Measurements from ENCODE around the gene ZBED6. TPM values are rescaled to one million over a fixed set of nuclear protein-coding genes. Genes with fewer than 3 reads are reported as not detected.

ZBED6 gene
- total and polyA plus RNA-seq, 2 experiments from 2014 or later = 3.1 to 8.6 TPM

GRCh38 chr1:203835476-203835875, 40.1 kb downstream of the ZBED6 start:
- Histone ChIP-seq H3K36me3 (peaks cover 77% of the 10 kb centered on the region), H3K4me1 (ENCODE audit: low read depth) (no peaks in the 10 kb centered on the region), H3K4me3 (no peak overlapping the region), H3K27ac (no peak overlapping the region), H3K27me3 (no peaks in the 10 kb centered on the region), H3K9me3 (ENCODE audit: low read depth) (no peaks in the 10 kb centered on the region)
- TF ChIP-seq CTCF (IDR thresholded peaks at IDR 0.05; ENCODE audit: low read depth, low read length) = no peak
- no peak for DNase-seq (ENCODE audit: low read depth in 1 of 2, low spot score in 1 of 2)

DNA sequence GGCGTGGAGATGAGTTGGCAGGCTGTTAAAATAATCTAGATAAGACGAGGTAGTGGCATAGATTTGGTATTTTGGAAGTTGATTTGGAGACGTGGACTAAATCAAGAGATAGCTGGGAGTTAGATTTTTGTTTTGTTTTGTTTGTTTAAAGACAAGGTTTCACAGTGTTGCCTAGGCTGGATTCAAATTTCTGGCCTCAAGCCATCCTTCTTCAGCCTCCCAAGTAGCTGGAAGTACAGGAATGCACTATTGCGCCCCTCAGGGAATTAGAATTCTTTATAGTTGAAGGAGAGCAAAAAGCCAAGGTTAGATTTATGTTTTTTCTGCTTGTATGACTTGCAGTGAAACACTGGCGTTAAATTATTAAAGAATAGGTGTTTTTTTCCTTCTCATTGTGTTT, 43.7 kb downstream of the ZBED6 start:
- Histone ChIP-seq H3K4me1 (ENCODE audit: low read depth) (no peaks in the 10 kb centered on the region), H3K27me3 (no peaks in the 10 kb centered on the region), H3K9me3 (ENCODE audit: low read depth) (no peaks in the 10 kb centered on the region), H3K36me3 (peaks cover 68% of the 10 kb centered on the region), H3K4me3 (no peak overlapping the region), H3K27ac (no peak overlapping the region)
- TF ChIP-seq CTCF (IDR thresholded peaks at IDR 0.05; ENCODE audit: low read depth, low read length) = no peak
- DNase-seq (ENCODE audit: low read depth in 1 of 2, low spot score in 1 of 2) = peak in 1 of 2 donors; percentile 93

DNA sequence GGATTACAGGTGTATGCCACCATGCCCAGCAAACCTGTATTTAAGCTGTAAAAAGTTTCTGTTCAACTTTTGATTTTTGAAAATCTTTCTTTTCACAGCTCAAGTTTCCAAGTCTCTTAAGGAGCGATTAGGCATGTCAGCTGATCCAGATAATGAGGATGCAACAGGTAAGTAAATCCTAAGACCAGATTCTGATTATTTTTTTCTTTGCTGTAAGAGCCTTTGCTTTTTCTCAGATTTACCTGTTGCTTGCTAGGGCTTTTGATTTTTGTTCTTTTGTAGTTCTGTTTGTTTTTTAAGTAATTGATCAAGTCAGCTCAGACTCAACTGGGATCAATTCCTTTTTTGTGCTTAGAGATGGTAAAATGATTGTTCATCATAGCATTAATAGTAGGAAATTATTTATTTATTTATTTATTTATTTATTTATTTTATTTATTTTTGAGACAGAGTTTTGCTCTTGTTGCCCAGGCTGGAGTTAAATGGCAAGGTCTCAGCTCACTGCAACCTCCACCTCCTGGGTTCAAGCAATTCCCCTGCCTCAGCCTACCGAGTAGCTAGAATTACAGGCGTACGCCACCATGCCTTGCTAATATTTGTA, 44.9 kb downstream of the ZBED6 start:
- no peak for DNase-seq (ENCODE audit: low read depth in 1 of 2, low spot score in 1 of 2)
- H3K4me3 ChIP-seq = no peak overlapping the region
- no peaks in the 10 kb centered on the region for H3K9me3 ChIP-seq (ENCODE audit: low read depth)
- no peaks in the 10 kb centered on the region for H3K4me1 ChIP-seq (ENCODE audit: low read depth)
- TF ChIP-seq CTCF (IDR thresholded peaks at IDR 0.05; ENCODE audit: low read depth, low read length) = no peak
- H3K27ac ChIP-seq = no peak overlapping the region
- peaks cover 64% of the 10 kb centered on the region for H3K36me3 ChIP-seq
- no peaks in the 10 kb centered on the region for H3K27me3 ChIP-seq

DNA sequence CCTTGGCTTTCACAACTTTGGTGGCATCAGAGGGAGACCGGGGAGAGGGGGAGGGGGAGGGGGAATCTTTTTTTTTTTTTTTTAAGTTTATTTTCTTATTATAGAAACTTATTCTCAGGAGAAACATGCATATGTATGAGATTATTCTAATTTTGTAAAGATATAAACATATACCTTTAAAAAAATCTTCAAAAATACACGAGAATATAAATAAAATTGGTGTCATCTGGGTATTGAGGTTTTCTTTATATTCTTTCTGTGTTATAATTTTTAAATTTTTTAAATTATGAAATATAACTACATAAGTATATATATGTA, 47.1 kb downstream of the ZBED6 start:
- no peak for DNase-seq (ENCODE audit: low read depth in 1 of 2, low spot score in 1 of 2)
- Histone ChIP-seq H3K36me3 (peaks cover 63% of the 10 kb centered on the region), H3K4me3 (no peak overlapping the region), H3K27ac (no peak overlapping the region), H3K9me3 (ENCODE audit: low read depth) (no peaks in the 10 kb centered on the region), H3K27me3 (no peaks in the 10 kb centered on the region), H3K4me1 (ENCODE audit: low read depth) (no peaks in the 10 kb centered on the region)
- no peak for TF ChIP-seq CTCF (IDR thresholded peaks at IDR 0.05; ENCODE audit: low read depth, low read length)

GRCh38 chr1:203843435-203843834, 48.0 kb downstream of the ZBED6 start:
- DNase-seq (ENCODE audit: low read depth in 1 of 2, low spot score in 1 of 2) = no peak
- H3K36me3 ChIP-seq = peaks cover 63% of the 10 kb centered on the region
- no peaks in the 10 kb centered on the region for H3K4me1 ChIP-seq (ENCODE audit: low read depth)
- TF ChIP-seq CTCF (IDR thresholded peaks at IDR 0.05; ENCODE audit: low read depth, low read length) = no peak
- no peak overlapping the region for H3K4me3 ChIP-seq
- H3K27me3 ChIP-seq = no peaks in the 10 kb centered on the region
- no peaks in the 10 kb centered on the region for H3K9me3 ChIP-seq (ENCODE audit: low read depth)
- no peak overlapping the region for H3K27ac ChIP-seq

Other genes starting within 250 kb of the ZBED6 start
- gene ATP2B4, start 168.8 kb upstream of the ZBED6 start, total RNA-seq = 91.9 and 107 TPM in 2 replicates
- gene ATP2B4, start 168.8 kb upstream of the ZBED6 start, polyA plus RNA-seq = 64.5 and 67.5 TPM in 2 replicates
- gene LAX1, start 30.4 kb upstream of the ZBED6 start, total RNA-seq = not detected in 2 replicates
- gene LAX1, start 30.4 kb upstream of the ZBED6 start, polyA plus RNA-seq = 0.10 TPM in 1 of 2 replicates, not detected in the other
- gene ZC3H11A, start within 50 bp of the ZBED6 start, total RNA-seq = 94.6 and 96.3 TPM in 2 replicates
- 58.3 and 63.5 TPM in 2 replicates for gene ZC3H11A, start within 50 bp of the ZBED6 start, polyA plus RNA-seq
- gene SNRPE, start 66.0 kb downstream of the ZBED6 start, total RNA-seq = 66.2 and 73.0 TPM in 2 replicates
- 331 and 504 TPM in 2 replicates for gene SNRPE, start 66.0 kb downstream of the ZBED6 start, polyA plus RNA-seq